ENCODE data around the gene GNAT3.

DNA sequence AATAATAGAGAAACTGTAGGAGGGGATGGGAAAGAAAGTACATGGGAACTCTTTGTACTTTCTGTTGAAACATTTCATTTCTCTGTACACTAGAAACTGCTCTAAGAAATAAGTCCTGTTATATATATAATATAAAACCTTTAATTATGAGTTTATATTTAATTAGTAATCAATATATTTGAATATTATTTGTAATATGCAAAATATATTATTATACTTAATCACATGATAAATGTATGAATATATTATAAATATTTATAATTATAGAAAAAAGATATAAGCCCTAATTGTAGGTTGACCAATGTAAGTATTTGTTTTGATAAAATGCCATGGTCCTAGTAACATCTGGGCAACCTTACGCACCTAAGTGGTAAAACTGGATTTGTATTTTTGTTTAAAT, 51.0 kb downstream of the GNAT3 start:
- TF ChIP-seq, protein P1, sequence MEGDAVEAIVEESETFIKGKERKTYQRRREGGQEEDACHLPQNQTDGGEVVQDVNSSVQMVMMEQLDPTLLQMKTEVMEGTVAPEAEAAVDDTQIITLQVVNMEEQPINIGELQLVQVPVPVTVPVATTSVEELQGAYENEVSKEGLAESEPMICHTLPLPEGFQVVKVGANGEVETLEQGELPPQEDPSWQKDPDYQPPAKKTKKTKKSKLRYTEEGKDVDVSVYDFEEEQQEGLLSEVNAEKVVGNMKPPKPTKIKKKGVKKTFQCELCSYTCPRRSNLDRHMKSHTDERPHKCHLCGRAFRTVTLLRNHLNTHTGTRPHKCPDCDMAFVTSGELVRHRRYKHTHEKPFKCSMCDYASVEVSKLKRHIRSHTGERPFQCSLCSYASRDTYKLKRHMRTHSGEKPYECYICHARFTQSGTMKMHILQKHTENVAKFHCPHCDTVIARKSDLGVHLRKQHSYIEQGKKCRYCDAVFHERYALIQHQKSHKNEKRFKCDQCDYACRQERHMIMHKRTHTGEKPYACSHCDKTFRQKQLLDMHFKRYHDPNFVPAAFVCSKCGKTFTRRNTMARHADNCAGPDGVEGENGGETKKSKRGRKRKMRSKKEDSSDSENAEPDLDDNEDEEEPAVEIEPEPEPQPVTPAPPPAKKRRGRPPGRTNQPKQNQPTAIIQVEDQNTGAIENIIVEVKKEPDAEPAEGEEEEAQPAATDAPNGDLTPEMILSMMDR (IDR thresholded peaks at IDR 0.05) = no peak
- TF ChIP-seq POLR2A (IDR thresholded peaks at IDR 0.05) = no peak

All from Peyer's patch (tissue), 4 donors.